ENCODE measurements around the gene RBFOX2. TPM values are rescaled to one million over a fixed set of nuclear protein-coding genes. Genes with fewer than 3 reads are reported as not detected.

Gene RBFOX2
- total RNA-seq, 1 donor: 187 TPM

GRCh38 chr22:35955546-35955945 is 73.1 kb downstream of the RBFOX2 start:
- no peak for TF ChIP-seq CTCF (IDR thresholded peaks at IDR 0.05; ENCODE audit: insufficient read depth, low read length)
- H3K4me3 ChIP-seq (ENCODE audit: low read depth, low read length): no peak overlapping the region
- no peak for DNase-seq (ENCODE audit: low read depth)

GRCh38 chr22:35952576-35952975 is 76.0 kb downstream of the RBFOX2 start:
- DNase-seq (ENCODE audit: low read depth): no peak
- TF ChIP-seq CTCF (IDR thresholded peaks at IDR 0.05; ENCODE audit: insufficient read depth, low read length): no peak
- H3K4me3 ChIP-seq (ENCODE audit: low read depth, low read length): no peak overlapping the region

- H3K4me3 ChIP-seq (ENCODE audit: low read depth, low read length): no peak overlapping the region
- DNase-seq (ENCODE audit: low read depth): no peak
- TF ChIP-seq CTCF (IDR thresholded peaks at IDR 0.05; ENCODE audit: insufficient read depth, low read length): no peak
Measured at GRCh38 chr22:35950262-35950661, 78.4 kb downstream of the RBFOX2 start.

- no peak overlapping the region for H3K4me3 ChIP-seq (ENCODE audit: low read depth, low read length)
- TF ChIP-seq CTCF (IDR thresholded peaks at IDR 0.05; ENCODE audit: insufficient read depth, low read length): no peak
- no peak for DNase-seq (ENCODE audit: low read depth)
Measured at GRCh38 chr22:35949243-35949642, 79.4 kb downstream of the RBFOX2 start.

- DNase-seq (ENCODE audit: low read depth): no peak
- no peak for TF ChIP-seq CTCF (IDR thresholded peaks at IDR 0.05; ENCODE audit: insufficient read depth, low read length)
- no peak overlapping the region for H3K4me3 ChIP-seq (ENCODE audit: low read depth, low read length)
Measured at GRCh38 chr22:35947794-35948425, 80.7 kb downstream of the RBFOX2 start.

- no peak for DNase-seq (ENCODE audit: low read depth)
- no peak for TF ChIP-seq CTCF (IDR thresholded peaks at IDR 0.05; ENCODE audit: insufficient read depth, low read length)
- H3K4me3 ChIP-seq (ENCODE audit: low read depth, low read length): peak overlapping the region; percentile 16
Measured at GRCh38 chr22:35944458-35944857, 84.2 kb downstream of the RBFOX2 start.

GRCh38 chr22:35940166-35940565 is 88.5 kb downstream of the RBFOX2 start:
- no peak for DNase-seq (ENCODE audit: low read depth)
- TF ChIP-seq CTCF (IDR thresholded peaks at IDR 0.05; ENCODE audit: insufficient read depth, low read length): no peak
- H3K4me3 ChIP-seq (ENCODE audit: low read depth, low read length): no peak overlapping the region
